Activated naive CD8-positive, alpha-beta T cell treated with anti-CD3 and anti-CD28 coated beads, Interleukin-2, amount 50 U/mL, for 24 hours (primary cell): ENCODE results near the gene FTCDNL1.
A peak's percentile ranks its signal among the peaks of the same experiment; 100 is the strongest.

Experiments
- ATAC-seq: fragments of 150-1000 bp; cut with Tn5 transposase; one replicate; pipeline ENCODE4 v1.10.0; 2021
- DNase-seq: peaks from one replicate; pipeline ENCODE4 v3.0.0; 2021
- H3K27ac Mint-ChIP-seq: one replicate; pipeline ENCODE4 v1.8.0; 2021; ENCODE audit warnings: mild to moderate bottlenecking, mixed read lengths
- H3K27me3 Mint-ChIP-seq: one replicate; pipeline ENCODE4 v1.8.0; 2021; ENCODE audit warnings: mixed read lengths
- H3K36me3 Mint-ChIP-seq: one replicate; pipeline ENCODE4 v1.8.0; 2021; ENCODE audit warnings: low read depth, mixed read lengths
- H3K4me1 Mint-ChIP-seq: one replicate; pipeline ENCODE4 v1.8.0; 2021; ENCODE audit warnings: mixed read lengths
- H3K4me3 Mint-ChIP-seq: one replicate; pipeline ENCODE4 v1.8.0; 2021; ENCODE audit warnings: mild to moderate bottlenecking, moderate library complexity, mixed read lengths
- H3K9me3 Mint-ChIP-seq: one replicate; pipeline ENCODE4 v1.8.0; 2021; ENCODE audit warnings: mixed read lengths

Gene FTCDNL1

DNA sequence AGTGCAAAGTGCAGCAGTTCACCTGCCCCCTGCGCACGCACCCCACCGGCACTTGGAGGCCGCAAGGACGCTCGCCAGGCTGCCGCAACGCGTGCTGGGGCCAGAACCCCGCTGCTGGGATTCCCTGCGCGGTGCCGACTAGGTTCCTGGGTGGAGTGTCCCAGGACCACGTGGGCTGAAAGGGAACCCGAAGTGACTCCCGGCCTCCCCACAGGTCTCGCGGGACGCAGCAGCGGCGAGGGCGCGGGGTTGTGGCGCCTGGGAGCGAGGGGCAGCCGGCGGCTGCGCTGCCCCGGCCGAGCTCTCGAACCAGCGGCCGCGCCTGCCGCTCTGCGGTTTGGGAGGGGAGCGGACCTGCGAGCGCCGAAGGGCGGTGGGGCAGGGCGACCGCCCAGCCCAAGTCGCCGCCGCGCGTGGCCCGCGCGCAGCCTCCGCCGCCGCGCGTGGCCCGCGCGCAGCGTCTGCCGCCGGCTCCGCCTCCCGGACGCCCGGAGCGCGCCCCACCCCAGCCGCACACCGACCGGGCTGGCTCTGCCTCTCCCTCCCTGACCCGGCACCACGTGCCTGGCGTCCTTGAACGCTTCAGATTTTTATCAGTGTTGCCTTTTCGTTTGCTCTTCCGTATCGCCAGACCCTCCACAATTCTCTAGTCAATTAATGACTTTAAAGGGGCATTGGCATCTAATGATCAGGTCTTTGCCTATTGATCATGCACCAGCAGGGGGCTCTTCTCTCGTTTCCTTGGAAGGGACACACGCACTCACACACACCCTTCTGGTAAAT is at the start of gene FTCDNL1:
FTCDNL1 (minus strand) TSS at position 475 of the 783 bp plus-strand sequence. CDS start 2,230 bp downstream, outside the sequence.
- ATAC-seq (peak; percentile 95), DNase-seq (peak; percentile 70)
- Mint-ChIP-seq H3K27ac (peak within 1 kb of the TSS; percentile 98), H3K4me3 (peak within 1 kb of the TSS; percentile 95), H3K9me3 (no peaks in the 10 kb centered on the region), H3K4me1 (peaks cover 10% of the 10 kb centered on the region), H3K27me3 (peaks cover 8% of the 10 kb centered on the region), H3K36me3 (no peaks in the 10 kb centered on the region)

DNA sequence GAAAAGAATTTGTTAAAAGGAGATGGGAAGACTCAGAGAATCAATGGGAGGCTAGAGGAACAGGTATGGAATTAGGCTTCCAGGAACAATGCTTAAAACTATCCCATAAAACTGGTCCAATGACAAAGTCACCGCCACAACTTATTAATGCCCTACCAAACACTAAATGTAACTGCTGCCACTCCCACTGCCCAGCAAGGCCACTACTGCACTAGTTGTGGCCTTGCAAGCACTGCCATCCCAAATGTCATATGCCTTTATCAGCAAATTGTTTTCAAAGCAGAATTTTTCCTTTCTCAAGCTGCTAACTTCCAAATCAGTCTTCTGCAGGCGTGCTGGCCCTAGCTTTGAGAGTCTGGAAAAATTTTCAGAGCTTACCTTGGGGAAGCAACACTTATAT is 45.6 kb upstream of the FTCDNL1 start:
- Mint-ChIP-seq H3K36me3 (no peaks in the 10 kb centered on the region), H3K4me1 (no peaks in the 10 kb centered on the region), H3K9me3 (no peaks in the 10 kb centered on the region), H3K4me3 (no peak overlapping the region), H3K27ac (no peak overlapping the region), H3K27me3 (peaks cover 6% of the 10 kb centered on the region)
- DNase-seq (no peak), ATAC-seq (no peak)

DNA sequence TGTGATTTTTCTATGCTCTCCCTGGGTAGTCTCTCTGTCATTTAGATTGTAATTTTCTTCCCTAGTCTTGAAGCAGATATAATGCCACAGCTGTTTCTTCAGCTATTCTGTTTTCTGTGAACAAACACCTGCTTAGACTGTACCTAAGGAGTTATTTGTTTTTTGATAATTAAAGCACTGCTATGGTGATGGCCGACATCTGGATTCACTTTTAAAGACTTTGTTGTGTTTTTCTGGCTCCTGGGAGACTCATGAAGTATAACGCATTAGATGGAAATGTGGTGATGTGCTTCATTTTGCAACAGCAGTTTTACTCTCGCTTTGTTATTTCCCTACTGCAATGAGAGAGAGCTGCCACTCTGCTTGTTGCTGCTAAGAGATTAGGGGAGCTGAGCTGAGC is 44.4 kb upstream of the FTCDNL1 start:
- Mint-ChIP-seq H3K9me3 (no peaks in the 10 kb centered on the region), H3K27me3 (peaks cover 6% of the 10 kb centered on the region), H3K36me3 (no peaks in the 10 kb centered on the region), H3K27ac (no peak overlapping the region), H3K4me3 (no peak overlapping the region), H3K4me1 (no peaks in the 10 kb centered on the region)
- DNase-seq (no peak), ATAC-seq (no peak)

DNA sequence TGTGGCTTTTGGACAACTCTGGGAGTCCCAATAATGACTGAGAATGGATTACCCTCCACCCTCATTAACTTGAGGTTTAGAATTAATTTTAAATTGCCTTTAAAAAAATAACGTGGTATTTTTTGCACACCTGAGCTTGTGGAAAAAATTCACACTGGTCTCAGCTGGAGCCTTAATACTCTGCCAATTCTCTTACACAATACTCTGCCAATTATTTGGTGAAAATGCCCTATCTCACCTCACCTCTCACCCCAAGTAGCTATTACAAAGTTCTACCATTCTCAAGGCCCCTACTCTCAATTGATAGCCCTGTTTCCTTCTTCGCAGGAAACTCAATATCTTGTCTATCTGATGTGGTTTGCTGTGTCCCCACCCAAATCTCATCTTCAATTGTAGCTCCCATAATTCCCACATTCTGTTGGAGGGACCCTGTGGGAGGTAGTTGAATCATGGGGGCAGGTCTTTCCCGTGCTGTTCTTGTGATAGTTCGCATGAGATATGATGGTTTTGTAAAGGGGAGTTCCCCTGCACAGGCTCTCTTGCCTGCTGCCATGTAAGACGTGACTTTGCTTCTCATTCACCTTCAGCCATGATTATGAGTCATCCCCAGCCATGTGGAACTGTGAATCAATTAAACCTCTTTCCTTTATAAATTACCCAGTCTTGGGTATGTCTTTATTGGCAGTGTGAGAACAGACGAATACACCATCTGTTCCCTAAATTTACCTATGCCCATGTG is 32.7 kb upstream of the FTCDNL1 start:
- DNase-seq (no peak), ATAC-seq (no peak)
- Mint-ChIP-seq H3K9me3 (peaks cover 16% of the 10 kb centered on the region), H3K27me3 (peaks cover 12% of the 10 kb centered on the region), H3K4me3 (no peak overlapping the region), H3K36me3 (no peaks in the 10 kb centered on the region), H3K4me1 (no peaks in the 10 kb centered on the region), H3K27ac (no peak overlapping the region)

DNA sequence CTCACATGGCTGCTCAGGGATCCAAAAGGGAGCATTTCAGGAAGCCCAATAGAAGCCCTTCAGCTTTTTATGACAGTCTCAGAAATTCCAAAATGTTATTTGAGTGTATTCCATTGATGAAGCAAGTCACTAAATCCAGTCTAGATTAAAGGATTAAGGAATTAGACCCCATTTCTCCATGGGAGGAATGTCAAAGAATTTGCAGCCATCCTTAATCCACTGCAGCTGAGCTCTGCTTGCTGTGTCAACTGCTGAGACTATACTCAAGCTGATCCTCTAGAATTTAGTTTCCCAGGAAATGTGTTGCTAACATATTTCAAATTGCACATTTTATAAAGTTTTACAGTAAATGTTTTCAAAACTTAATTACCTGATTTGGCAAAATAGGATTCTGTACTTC is 31.7 kb upstream of the FTCDNL1 start:
- H3K4me1 Mint-ChIP-seq: no peaks in the 10 kb centered on the region
- H3K27ac Mint-ChIP-seq: no peak overlapping the region
- peaks cover 12% of the 10 kb centered on the region for H3K27me3 Mint-ChIP-seq
- DNase-seq (no peak), ATAC-seq (no peak)
- no peak overlapping the region for H3K4me3 Mint-ChIP-seq
- H3K9me3 Mint-ChIP-seq: peaks cover 16% of the 10 kb centered on the region
- H3K36me3 Mint-ChIP-seq: no peaks in the 10 kb centered on the region

DNA sequence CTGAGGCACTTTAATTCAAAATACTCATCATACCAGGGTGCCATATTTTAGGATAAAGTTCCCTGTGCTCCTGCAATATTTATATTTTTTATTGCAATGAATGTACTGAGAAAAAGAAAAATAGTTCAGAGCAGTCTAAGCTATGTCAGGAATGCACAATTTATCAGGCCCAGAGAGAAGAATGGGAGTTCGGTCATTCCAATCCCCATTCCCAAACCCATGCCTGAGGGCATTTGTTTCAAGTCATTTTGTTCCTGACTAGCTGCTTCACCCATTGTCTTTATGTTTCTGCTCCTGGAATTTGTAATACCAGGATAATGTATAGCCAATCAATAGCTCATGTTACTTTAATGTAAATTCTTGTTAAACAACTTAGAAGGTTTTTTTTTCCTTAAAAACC is 24.4 kb upstream of the FTCDNL1 start:
- no peak overlapping the region for H3K4me3 Mint-ChIP-seq
- no peak overlapping the region for H3K27ac Mint-ChIP-seq
- peaks cover 15% of the 10 kb centered on the region for H3K27me3 Mint-ChIP-seq
- DNase-seq (no peak), ATAC-seq (no peak)
- peaks cover 16% of the 10 kb centered on the region for H3K9me3 Mint-ChIP-seq
- no peaks in the 10 kb centered on the region for H3K36me3 Mint-ChIP-seq
- H3K4me1 Mint-ChIP-seq: no peaks in the 10 kb centered on the region

DNA sequence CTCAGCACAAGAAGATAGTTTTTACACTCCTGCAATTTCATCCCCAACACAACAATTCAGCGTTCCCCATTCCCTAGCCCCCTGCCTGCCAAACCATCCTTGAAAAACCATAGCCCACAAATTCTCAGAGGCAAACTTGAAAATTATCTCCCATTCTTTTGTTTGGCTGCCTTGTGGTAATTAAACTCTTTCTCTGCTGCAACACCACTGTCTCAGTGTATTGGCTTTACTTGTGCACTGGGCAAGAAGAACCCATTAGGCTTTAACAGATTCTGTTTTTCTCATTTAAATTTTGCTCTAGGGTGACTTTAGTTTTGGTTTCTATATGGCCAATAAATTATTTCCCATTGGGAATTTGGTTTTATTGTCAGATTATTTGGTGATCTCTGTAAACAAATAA is 23.2 kb upstream of the FTCDNL1 start:
- H3K4me1 Mint-ChIP-seq: no peaks in the 10 kb centered on the region
- DNase-seq: no peak
- ATAC-seq: no peak
- H3K27me3 Mint-ChIP-seq: peaks cover 15% of the 10 kb centered on the region
- H3K27ac Mint-ChIP-seq: no peak overlapping the region
- peaks cover 16% of the 10 kb centered on the region for H3K9me3 Mint-ChIP-seq
- no peak overlapping the region for H3K4me3 Mint-ChIP-seq
- no peaks in the 10 kb centered on the region for H3K36me3 Mint-ChIP-seq

DNA sequence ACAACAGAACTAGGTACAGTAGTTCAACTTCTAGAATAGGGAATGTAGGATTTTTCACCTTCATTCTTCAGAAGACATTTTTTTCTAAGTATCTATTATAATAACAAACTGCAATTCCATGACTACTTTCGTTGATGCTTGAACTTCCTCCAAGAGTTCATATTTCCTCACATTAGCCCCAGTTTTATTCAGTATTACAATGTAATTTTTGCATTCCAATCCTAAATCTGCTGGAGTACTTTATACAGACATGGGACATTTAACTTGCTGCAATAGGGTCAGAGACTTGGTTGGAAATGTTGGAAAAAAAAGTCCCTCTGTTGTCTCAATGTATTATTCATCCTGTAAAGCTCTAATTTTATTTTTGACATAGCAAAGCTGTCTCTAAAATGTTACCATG is 19.6 kb upstream of the FTCDNL1 start:
- Mint-ChIP-seq H3K36me3 (no peaks in the 10 kb centered on the region), H3K9me3 (peaks cover 16% of the 10 kb centered on the region), H3K4me3 (no peak overlapping the region), H3K4me1 (no peaks in the 10 kb centered on the region), H3K27me3 (peaks cover 22% of the 10 kb centered on the region), H3K27ac (no peak overlapping the region)
- DNase-seq (no peak), ATAC-seq (no peak)

DNA sequence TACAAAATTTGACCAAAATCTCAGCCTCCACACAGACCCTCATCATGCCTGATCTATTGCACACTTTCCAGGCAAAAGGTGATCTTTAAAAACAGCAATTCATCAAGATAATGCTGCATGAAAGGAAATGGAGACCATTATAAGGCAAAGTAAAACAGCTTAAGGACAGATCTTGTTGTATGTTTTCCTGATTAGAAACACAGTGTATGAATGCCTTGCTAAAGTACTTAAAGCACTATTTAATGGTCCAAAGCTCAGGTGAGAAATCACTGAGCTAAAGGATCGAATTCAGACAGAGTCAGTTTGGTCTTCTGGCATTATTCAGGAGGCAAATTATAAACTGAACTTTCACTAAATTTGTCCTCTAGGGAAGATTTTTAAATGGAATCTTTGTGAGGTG is 18.7 kb upstream of the FTCDNL1 start:
- no peak overlapping the region for H3K27ac Mint-ChIP-seq
- H3K9me3 Mint-ChIP-seq: peaks cover 9% of the 10 kb centered on the region
- DNase-seq: no peak
- H3K36me3 Mint-ChIP-seq: no peaks in the 10 kb centered on the region
- H3K27me3 Mint-ChIP-seq: peaks cover 17% of the 10 kb centered on the region
- no peak overlapping the region for H3K4me3 Mint-ChIP-seq
- no peak for ATAC-seq
- H3K4me1 Mint-ChIP-seq: no peaks in the 10 kb centered on the region

DNA sequence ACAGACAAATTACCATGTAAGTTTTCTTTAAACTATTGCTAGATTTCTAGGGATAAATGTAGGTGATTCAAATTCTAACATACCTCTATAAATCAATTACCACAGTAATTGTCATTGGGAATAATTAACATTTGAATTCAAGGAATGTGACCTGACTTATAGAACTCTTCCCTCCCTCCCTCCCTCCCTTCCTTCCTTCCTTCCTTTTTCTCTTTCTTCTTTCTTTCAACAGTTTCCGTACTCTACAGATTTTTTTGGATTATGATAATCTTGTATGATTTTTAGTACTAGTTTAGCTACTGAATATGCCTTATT is 18.2 kb upstream of the FTCDNL1 start:
- Mint-ChIP-seq H3K4me1 (no peaks in the 10 kb centered on the region), H3K9me3 (peaks cover 5% of the 10 kb centered on the region), H3K27ac (no peak overlapping the region), H3K4me3 (no peak overlapping the region), H3K27me3 (peaks cover 16% of the 10 kb centered on the region), H3K36me3 (no peaks in the 10 kb centered on the region)
- no peak for DNase-seq
- ATAC-seq: no peak

DNA sequence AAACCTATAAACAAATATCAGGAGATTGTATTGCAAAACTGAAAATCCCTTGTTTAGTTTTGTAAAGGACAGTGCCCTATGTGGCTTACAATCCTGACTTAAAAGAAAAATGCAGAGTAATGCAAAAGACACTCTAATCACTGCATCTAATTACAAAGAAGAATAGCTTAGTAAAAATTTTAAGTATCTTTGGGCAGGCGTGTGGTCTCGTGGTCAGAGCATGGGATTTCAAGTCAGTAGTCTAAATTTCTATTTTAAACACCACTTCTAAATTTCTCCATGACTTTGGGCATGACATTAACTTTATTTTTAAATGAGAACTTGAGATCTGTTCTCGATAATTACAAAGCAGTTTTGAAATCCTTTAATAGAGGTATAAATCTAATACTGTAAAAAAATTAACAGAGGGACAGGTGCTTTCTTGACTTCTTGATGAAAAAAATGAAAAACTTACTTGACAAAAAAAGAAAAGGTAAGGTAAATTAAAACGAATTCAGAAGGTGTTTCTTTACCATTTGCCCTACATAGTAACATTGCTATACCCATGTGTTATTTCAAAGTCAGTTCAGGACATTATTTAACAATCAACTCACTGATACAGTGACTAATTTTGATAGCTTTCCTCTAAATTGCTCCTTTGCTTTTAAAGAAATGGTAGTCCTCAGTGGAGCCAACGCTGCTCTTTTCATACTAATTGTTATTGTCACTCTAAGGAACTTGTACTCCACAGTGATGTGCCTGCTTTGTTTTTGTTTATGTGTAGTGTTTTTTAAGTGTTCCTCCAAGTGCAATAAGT is 17.6 kb upstream of the FTCDNL1 start:
- no peak for ATAC-seq
- no peaks in the 10 kb centered on the region for H3K36me3 Mint-ChIP-seq
- peaks cover 12% of the 10 kb centered on the region for H3K27me3 Mint-ChIP-seq
- no peak for DNase-seq
- H3K4me3 Mint-ChIP-seq: no peak overlapping the region
- no peaks in the 10 kb centered on the region for H3K9me3 Mint-ChIP-seq
- no peak overlapping the region for H3K27ac Mint-ChIP-seq
- H3K4me1 Mint-ChIP-seq: no peaks in the 10 kb centered on the region

DNA sequence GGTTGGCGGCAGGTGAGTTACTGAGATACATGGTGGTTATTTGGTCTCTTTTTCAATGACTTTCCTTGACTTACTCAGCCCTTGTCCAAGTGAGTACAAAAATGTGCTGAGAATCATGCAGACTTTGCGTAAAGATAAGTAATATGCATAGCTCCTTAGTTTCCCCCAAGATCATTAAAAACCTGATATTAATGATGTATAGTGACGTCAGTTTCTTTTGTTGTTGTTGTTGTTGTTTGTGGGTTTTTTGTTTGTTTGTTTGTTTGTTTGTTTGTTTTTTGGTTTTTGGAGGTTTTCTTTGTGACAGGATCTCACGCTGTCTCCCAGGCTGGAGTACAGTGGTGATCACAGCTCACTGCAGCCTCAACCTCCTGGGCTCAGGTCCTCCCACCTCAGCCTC is 14.9 kb upstream of the FTCDNL1 start:
- no peaks in the 10 kb centered on the region for H3K4me1 Mint-ChIP-seq
- peaks cover 19% of the 10 kb centered on the region for H3K27me3 Mint-ChIP-seq
- no peaks in the 10 kb centered on the region for H3K36me3 Mint-ChIP-seq
- no peak for DNase-seq
- H3K9me3 Mint-ChIP-seq: no peaks in the 10 kb centered on the region
- no peak for ATAC-seq
- no peak overlapping the region for H3K4me3 Mint-ChIP-seq
- no peak overlapping the region for H3K27ac Mint-ChIP-seq

DNA sequence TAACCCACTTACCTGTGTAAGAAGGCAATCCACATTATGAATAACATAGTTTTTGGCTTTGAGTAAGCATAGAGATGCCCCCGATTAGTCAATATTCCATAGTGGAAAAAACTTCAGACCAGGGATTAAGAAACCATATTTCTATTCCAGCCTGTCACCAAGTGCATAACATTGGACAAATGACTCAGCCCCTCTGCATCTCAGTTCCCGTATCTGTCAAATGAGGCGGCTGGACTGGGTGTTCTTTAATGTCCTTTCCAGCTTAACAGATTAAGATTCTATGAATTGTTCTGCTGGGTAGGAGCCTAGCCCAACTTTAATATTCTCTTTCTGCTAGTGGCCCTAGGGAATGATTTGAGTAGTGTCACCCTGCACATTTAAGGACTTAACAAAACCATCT is 11.8 kb upstream of the FTCDNL1 start:
- Mint-ChIP-seq H3K27me3 (peaks cover 20% of the 10 kb centered on the region), H3K4me1 (no peaks in the 10 kb centered on the region), H3K36me3 (no peaks in the 10 kb centered on the region), H3K27ac (no peak overlapping the region), H3K4me3 (no peak overlapping the region), H3K9me3 (no peaks in the 10 kb centered on the region)
- no peak for DNase-seq
- ATAC-seq: no peak

DNA sequence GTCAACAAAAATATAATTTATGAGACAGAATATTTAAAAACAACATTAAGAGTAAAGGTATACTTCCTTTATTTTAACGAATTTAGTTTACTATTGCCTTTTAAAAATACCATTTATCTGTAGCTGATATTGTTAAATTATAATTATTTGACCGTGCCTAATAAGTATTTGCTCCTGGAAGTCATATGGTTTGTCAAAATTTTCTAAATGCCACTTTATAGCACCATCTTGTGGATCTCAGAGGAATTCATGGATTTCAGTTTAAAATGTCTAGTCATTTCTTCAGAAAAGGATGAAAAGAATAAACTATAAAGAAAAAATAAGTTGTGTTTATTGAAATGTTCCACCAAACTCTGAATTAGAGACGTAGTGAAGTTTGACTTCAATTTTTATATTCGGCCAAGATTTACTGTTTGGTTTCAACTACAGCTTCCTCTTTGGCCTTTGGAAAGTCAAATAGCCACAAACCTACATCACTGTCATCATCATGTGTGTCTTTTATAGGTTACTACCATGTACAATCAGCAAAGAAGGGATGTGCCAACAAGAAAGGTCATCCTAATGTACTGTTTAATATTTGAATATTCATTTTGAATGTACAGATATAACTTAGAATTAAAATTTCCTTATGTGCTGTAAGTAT is 10.3 kb upstream of the FTCDNL1 start:
- H3K27ac Mint-ChIP-seq: no peak overlapping the region
- no peaks in the 10 kb centered on the region for H3K36me3 Mint-ChIP-seq
- H3K4me3 Mint-ChIP-seq: no peak overlapping the region
- no peaks in the 10 kb centered on the region for H3K9me3 Mint-ChIP-seq
- DNase-seq (no peak), ATAC-seq (no peak)
- H3K4me1 Mint-ChIP-seq: no peaks in the 10 kb centered on the region
- peaks cover 25% of the 10 kb centered on the region for H3K27me3 Mint-ChIP-seq
